ENCODE measurements around the gene MYO1H.
A peak's percentile ranks its signal among the peaks of the same experiment; 100 is the strongest.
"Not testable (repeated sequence)": the region's sequence is repeated elsewhere in the genome, so short reads cannot be mapped to it uniquely, and the experiment has no call there.

MYO1H gene

GRCh38 chr12:109347589-109347988 is at the start of gene MYO1H:
Gene MYO1H, plus strand, starts transcription at chr12:109347900. Its CDS starts 61 bp downstream, at chr12:109347961.
- no peak for DNase-seq

DNA sequence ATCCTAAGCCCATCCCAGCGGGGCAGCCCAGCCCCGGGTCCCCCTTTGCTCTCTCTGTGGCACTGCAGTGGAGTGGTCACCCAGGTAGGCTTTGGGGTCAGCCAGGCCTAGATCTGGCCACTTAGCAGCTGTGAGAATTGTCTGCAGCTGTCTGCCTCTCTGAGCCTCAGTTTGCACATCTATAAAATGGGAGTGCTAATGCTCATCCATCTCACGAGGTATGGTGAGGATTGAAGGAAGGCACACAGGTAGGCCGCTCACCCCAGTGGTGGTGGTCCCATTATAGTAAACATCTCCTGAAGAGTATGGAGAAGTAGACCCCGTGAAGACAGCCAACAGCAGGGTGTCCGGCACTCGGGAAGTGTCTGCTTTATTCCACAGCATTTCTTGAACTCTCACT is 47.9 kb upstream of the MYO1H start:
- DNase-seq = no peak

DNA sequence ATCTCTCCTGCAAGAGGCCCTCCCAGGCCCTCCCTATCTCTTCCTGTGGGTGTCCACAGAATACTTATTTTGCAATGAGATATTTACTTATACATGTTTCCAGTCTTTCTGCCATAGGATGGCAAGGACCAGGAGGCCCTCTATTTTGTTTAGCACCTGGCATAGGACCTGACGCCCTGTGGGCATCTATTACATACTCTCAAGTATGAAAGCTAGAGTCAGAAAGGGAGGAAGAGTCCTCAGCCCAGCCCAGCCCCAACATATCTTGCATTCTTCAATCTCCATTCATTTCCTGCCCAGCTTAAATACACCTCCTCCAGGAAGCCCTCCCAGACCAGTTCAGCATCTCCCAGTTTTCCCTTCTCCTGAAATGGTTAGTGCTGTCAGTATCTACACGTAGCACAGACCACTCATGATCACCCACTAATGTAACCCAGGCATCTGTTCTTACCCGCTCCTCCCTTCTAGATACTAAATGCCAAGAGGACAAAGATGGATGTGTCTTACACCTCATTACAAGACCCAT is 46.0 kb upstream of the MYO1H start:
- no peak for DNase-seq

DNA sequence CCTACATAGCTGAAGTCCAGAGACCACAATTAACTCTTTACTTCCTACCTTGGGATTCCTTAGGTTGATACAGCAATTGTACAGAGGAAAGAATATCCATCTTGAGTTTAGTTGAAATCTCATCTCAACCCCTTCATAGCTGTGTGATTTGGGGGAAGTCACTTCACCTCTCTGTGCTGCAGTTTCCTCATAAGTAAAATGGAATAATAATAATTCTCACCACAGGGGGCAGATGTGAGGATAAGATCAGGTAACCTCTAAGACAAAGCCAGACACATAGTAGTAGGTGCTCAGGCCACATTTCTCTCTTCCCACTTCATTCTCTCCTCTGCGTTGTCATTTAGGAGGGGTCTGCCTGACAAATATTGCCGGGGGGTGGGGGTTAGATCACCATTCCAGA is 45.3 kb upstream of the MYO1H start:
- DNase-seq = no peak

GRCh38 chr12:109302770-109303169 is 44.9 kb upstream of the MYO1H start:
- DNase-seq = no peak

DNA sequence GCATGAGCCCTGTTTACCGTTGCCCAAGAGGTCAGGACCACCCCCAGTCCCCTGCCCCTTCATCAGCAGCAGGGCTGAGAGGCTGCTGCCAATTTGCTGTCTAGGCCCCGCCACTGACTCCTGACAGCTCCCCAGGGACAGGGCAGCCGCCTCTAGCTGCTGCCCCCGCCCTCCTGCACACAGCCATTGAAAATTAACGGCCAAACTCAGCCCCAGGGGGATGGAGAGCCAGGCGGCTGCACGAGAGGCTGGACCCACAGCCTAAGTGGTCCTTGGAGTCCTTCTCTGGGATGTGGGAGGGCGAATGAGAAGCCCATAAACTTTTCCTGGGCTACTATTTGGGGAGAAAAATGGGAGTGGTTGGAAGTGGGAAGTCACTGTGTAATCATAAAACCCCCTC is 43.2 kb upstream of the MYO1H start:
- no peak for DNase-seq

- DNase-seq = no peak
These were observed 42.2 kb upstream of the MYO1H start for GRCh38 chr12:109305547-109305946.

GRCh38 chr12:109307051-109307450 is 40.6 kb upstream of the MYO1H start:
- no peak for DNase-seq

GRCh38 chr12:109308534-109309380 is 38.9 kb upstream of the MYO1H start, which contains the start of gene FOXN4:
Gene FOXN4, minus strand, starts transcription at chr12:109309284. Its CDS starts 963 bp downstream, at chr12:109308321.
- no peak for DNase-seq

- DNase-seq = no peak
These were observed 38.1 kb upstream of the MYO1H start for GRCh38 chr12:109309381-109310246.

DNA sequence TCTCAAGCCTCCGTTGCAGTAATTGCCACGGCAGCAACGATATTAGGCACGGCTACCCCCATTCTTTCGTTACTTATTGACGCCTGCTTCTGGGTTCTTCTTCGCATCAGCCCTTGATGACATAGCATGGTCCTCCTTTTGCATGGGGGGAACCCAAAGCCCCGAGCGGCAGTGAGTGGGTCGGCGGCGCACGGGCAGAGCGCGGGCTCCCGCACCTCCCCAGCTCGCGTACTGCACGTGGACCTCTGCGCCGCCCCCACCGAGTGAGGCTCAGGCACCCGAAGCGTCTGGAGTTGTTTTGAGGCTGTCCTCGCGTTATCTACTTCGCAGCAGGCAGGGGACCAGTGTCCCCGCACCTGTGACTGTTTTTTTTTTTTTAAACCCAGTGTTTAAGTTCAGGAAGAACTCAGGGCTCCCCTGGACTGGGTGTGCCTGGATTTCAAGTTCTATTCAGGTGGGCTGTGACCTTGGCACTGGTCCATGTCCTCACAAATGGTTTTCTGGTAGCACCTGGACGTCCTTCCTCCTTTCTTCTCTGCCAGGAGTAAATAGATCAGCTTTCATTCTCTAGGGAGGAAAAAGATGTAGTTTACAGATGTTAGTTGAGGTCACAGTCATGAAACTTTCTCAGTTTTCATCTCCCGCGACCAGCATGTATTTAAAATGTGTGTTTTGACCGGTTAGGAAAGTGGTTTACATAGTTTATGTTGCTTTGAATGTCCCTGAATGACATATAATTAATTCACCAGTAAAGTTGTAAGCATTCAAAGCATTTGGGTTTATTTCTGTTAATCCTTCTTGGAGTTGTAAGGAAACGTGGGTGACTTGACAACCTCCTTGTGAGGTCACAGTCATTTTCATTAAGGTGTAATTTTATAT is 37.2 kb upstream of the MYO1H start:
- DNase-seq = peak; percentile 60

DNA sequence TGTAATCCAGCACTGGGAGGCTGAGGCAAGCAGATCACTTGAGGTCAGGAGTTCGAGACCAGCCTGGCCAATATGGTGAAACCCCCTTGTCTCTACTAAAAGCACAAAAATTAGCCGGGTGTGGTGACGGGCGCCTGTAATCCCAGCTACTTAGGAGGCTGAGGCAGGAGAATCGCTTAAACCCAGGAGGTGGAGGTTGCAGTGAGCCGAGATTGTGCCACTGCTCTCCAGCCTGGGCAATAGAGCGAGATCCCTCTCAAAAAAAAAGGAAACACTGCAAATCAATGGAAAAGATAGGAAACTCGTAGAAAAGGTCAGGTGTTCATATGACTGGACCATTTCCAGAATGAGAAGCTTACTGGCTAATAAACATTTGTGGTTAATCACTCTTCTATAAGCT is 26.4 kb upstream of the MYO1H start:
- DNase-seq = not testable (repeated sequence)

GRCh38 chr12:109329003-109329402 is 18.7 kb upstream of the MYO1H start:
- no peak for DNase-seq

DNA sequence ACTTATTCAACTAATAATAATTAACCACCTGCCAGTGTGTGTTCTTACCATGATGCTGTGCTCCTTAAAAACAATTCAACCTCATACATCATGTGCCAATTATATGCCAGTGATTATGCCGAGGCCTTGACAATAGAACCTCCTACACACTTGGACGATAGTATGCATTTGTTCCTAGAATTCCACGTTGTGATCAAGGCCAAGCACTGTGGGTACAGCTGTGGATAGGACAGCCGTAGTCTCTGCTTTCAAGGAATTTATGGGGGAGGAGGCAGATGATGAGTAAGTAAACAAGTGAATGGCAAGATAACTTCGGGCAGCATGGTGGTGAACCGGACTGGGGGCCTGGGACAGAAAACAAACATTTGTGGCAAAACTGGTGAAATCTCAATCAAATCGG is 18.0 kb upstream of the MYO1H start:
- no peak for DNase-seq

GRCh38 chr12:109330282-109331230 is 17.1 kb upstream of the MYO1H start:
- DNase-seq = no peak

DNA sequence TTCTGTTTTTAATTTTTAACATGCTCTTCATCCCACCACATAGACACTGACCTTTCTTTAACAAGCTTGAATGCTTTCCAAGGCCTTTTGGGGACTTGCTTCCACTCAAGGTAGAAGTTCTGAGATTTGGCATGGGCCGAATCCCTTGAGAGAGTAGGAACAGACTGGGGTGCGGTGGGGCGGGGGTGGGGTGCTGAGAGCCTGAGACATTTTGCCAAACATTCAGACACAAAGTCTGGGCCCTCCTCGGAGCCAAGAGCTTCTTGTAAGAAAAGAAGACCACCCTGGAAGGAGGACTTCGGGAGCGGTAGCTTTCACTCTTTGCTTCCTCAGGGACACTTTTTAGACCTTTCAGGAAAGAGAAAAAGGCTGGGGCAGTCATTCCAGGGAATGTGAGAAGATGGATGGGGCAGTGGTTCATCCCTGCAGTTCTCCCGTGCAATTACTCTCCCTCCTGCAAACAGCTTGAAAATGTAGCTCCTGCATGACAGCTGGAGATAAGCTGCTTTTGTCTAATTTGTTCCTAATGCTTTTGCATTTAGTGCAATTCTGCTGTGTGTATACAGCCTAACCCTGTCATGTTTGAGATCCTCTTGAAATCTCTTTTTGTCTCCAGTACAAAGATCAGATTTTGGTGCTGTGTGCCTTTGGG is 16.3 kb upstream of the MYO1H start:
- DNase-seq = no peak

DNA sequence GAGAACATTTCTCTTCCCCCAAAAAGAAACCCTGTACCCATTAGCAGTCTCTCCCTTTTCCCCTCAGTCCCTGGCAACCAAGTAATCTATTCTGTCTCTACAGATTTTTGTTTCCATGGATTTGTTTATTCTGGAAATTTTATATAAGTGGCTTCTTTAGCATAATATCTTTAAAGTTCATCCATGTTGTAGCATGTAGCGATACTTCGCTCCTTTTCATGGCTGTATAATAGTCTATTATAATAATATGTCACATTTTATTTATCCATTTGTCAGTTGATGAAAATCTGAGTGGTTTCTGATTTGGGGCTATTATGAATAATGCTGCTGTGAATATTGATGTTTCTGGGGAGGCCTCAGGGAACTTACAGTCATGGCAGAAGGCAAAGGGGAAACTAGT is 12.8 kb upstream of the MYO1H start:
- DNase-seq = no peak

- no peak for DNase-seq
These were observed 11.1 kb upstream of the MYO1H start for GRCh38 chr12:109336593-109336992.

- DNase-seq = no peak
These were observed 4.0 kb upstream of the MYO1H start for GRCh38 chr12:109343677-109344076.

DNA sequence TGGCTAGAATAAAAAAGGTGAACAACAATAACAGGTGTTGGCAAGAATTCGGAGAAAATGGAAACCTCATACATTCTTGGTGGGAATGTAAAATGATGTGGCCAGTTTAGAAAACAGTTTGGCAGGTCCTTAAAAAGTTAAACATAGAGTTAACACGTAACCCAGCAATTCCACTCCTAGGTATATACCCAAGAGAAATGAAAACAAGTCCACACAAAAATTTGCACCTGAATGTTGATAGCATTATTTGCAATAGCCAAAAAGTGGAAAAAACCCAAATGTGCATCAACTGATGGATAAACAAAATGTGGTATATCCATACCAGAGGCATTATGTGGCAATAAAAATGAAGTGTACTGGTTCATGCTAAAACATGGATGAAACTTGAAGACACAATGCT is 2.3 kb upstream of the MYO1H start:
- DNase-seq = no peak

DNA sequence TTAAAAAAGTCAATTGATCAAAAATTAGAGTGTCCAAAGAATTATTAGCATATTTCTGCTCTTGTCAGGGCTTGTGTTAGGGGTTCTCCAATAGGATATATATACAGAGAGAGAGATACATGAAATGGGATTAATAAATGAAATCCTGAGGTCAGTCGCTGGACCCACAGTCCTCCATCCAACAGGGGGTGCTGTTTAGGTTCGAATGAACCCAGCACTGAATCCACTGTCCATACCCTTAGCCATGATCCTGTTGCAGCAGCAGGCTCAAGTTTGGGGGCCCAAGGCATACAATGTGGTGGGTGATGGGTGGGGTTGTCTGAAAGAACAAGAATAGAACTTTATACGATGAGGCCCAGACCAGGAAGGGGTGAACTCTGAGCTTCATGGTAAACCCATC is 780 bp upstream of the MYO1H start:
- no peak for DNase-seq
